IMR-90 (cell line): ENCODE measurements around the gene NFX1. TPM values are rescaled to one million over a fixed set of nuclear protein-coding genes. Genes with fewer than 3 reads are reported as not detected.

Experiments used
- ATAC-seq: fragments of 200-7000 bp; cut with Tn5 transposase; 2 replicates; pipeline ENCODE4 v1.9.1; 2020; ENCODE audit warnings: low read depth, mild to moderate bottlenecking, moderate library complexity
- BruUV-seq: library from RNA; stranded (reverse); fragments of 400-500 nt; replicated peaks from 2 replicates; lab custom pipeline; 2021; lab: Mats Ljungman, UMichigan
- CTCF ChIA-PET: fragments of 300-600 bp; formaldehyde crosslinking; extraction: SDS; loops from one replicate; lab custom pipeline; 2021; ENCODE audit warnings: antibody characterized with exemption; lab: Yijun Ruan, JAX
- POLR2A ChIA-PET: fragments of 300-600 bp; sonication (Branson Sonifier 250); formaldehyde crosslinking; loops from one replicate; lab custom pipeline; 2022; ENCODE audit warnings: antibody characterized with exemption; ENCODE audit not compliant: unreplicated experiment; lab: Charles Lee
- DNase-seq: peaks from one replicate; pipeline ENCODE4 v3.0.0; 2013
- H2AFZ ChIP-seq: replicated peaks from 2 replicates; pipeline ENCODE3; 2013; ENCODE audit warnings: low read length, mild to moderate bottlenecking; ENCODE audit not compliant: poor library complexity
- H2AK5ac ChIP-seq: 2 replicates; pipeline ENCODE4 v1.6.1; 2013; ENCODE audit warnings: low read depth, low read length, inconsistent platforms
- H2AK9ac ChIP-seq: replicated peaks from 2 replicates; pipeline ENCODE3; 2013; ENCODE audit warnings: mild to moderate bottlenecking, low read depth, low read length, moderate library complexity; ENCODE audit not compliant: poor library complexity
- H2BK120ac ChIP-seq: 2 replicates; pipeline ENCODE4 v1.6.1; 2013; ENCODE audit warnings: low read depth, low read length, inconsistent platforms
- H2BK15ac ChIP-seq: 3 replicates; pipeline ENCODE4 v1.6.1; 2013; ENCODE audit warnings: low read depth, low read length, inconsistent platforms
- H2BK20ac ChIP-seq: 2 replicates; pipeline ENCODE4 v1.6.1; 2013; ENCODE audit warnings: low read depth, mild to moderate bottlenecking, inconsistent platforms, low read length, moderate library complexity
- H2BK5ac ChIP-seq: 2 replicates; pipeline ENCODE4 v1.6.1; 2013; ENCODE audit warnings: mild to moderate bottlenecking, low read depth, low read length, inconsistent platforms; ENCODE audit not compliant: poor library complexity, severe bottlenecking
- H3K14ac ChIP-seq: replicated peaks from 2 replicates; pipeline ENCODE4 v1.6.1; 2013; ENCODE audit warnings: low read depth, low read length, inconsistent platforms
- H3K18ac ChIP-seq: 2 replicates; pipeline ENCODE4 v1.6.1; 2013; ENCODE audit warnings: low read depth, low read length, control low read depth
- H3K23ac ChIP-seq: 2 replicates; pipeline ENCODE4 v1.6.1; 2013; ENCODE audit warnings: low read depth, low read length, inconsistent platforms
- H3K27ac ChIP-seq: 2 replicates; pipeline ENCODE4 v1.5.1; 2013; ENCODE audit warnings: mild to moderate bottlenecking, control low read depth, low read length; ENCODE audit not compliant: insufficient read depth
- H3K27me3 ChIP-seq: 2 replicates; pipeline ENCODE4 v1.6.1; 2013; ENCODE audit warnings: low read length; ENCODE audit not compliant: control insufficient read depth, insufficient read depth
- H3K36me3 ChIP-seq: 2 replicates; pipeline ENCODE4 v1.6.1; 2013; ENCODE audit warnings: low read length, mixed read lengths; ENCODE audit not compliant: control insufficient read depth, insufficient read depth
- H3K4ac ChIP-seq: 2 replicates; pipeline ENCODE4 v1.6.1; 2013; ENCODE audit warnings: low read depth, low read length, inconsistent platforms
- H3K4me1 ChIP-seq: 2 replicates; pipeline ENCODE4 v1.6.1; 2013; ENCODE audit warnings: low read length, mixed read lengths; ENCODE audit not compliant: control insufficient read depth, insufficient read depth
- H3K4me2 ChIP-seq: 2 replicates; pipeline ENCODE4 v1.6.1; 2013; ENCODE audit warnings: low read depth, mild to moderate bottlenecking, control low read depth, low read length, moderate library complexity
- H3K4me3 ChIP-seq: 2 replicates; pipeline ENCODE4 v1.5.1; 2013; ENCODE audit warnings: low read depth, mild to moderate bottlenecking, control low read depth, low read length, moderate library complexity; ENCODE audit not compliant: insufficient read depth
- H3K56ac ChIP-seq: 2 replicates; pipeline ENCODE4 v1.6.1; 2013; ENCODE audit warnings: low read length, inconsistent platforms; ENCODE audit not compliant: insufficient read depth; ENCODE audit errors: extremely low read depth
- H3K79me1 ChIP-seq, 2 experiments: 2 replicates each; pipeline ENCODE4 v1.6.1; 2013; ENCODE audit warnings: low read length in 2 of 2, inconsistent platforms in 1 of 2, low read depth in 1 of 2
- H3K9ac ChIP-seq: 2 replicates; pipeline ENCODE4 v1.6.1; 2013; ENCODE audit warnings: low read depth, low read length, control low read depth
- H3K9me1 ChIP-seq: 2 replicates; pipeline ENCODE4 v1.6.1; 2013; ENCODE audit warnings: low read length, inconsistent platforms; ENCODE audit not compliant: insufficient read depth
- H3K9me3 ChIP-seq: 2 replicates; pipeline ENCODE4 v1.6.1; 2013; ENCODE audit warnings: low read length; ENCODE audit not compliant: control insufficient read depth, insufficient read depth
- H4K20me1 ChIP-seq: 2 replicates; pipeline ENCODE4 v1.6.1; 2013; ENCODE audit warnings: low read length, inconsistent platforms; ENCODE audit not compliant: insufficient read depth
- H4K5ac ChIP-seq: 2 replicates; pipeline ENCODE4 v1.6.1; 2013; ENCODE audit warnings: mild to moderate bottlenecking, low read depth, low read length, control low read depth
- H4K8ac ChIP-seq, 2 experiments: 2 replicates each; pipeline ENCODE4 v1.6.1; 2013; ENCODE audit warnings: low read depth in 2 of 2, low read length in 2 of 2, control low read depth in 1 of 2, inconsistent platforms in 1 of 2
- H4K91ac ChIP-seq: 2 replicates; pipeline ENCODE4 v1.6.1; 2013; ENCODE audit warnings: low read depth, low read length, inconsistent platforms; ENCODE audit not compliant: insufficient read depth
- CEBPB ChIP-seq: IDR thresholded peaks from 2 replicates; pipeline ENCODE4 v1.6.1; 2012; ENCODE audit warnings: low read depth, low read length, improper control_type of control experiment
- RCOR1 ChIP-seq: IDR thresholded peaks from 2 replicates; pipeline ENCODE4 v1.6.1; 2012; ENCODE audit warnings: mild to moderate bottlenecking, low read length, improper control_type of control experiment; ENCODE audit not compliant: insufficient replicate concordance
- WGBS, 2 experiments: methylation state at CpG; one replicate each; pipeline versions ENCODE4 v1.1.5 to v1.1.7; 2013; ENCODE audit warnings: missing lambda C conversion rate in 2 of 2; ENCODE audit not compliant: insufficient read length in 1 of 2; ENCODE audit errors: extremely low coverage in 2 of 2; 5-methylcytosine and 5-hydroxymethylcytosine counted together
- dilution Hi-C: fragments of 300-500 bp; cut with HindIII; formaldehyde crosslinking; loops from one replicate; pipeline ENCODE4 v1.14.3; 2018; ENCODE audit warnings: low sequenced_read_pairs; ENCODE audit not compliant: unreplicated experiment
- in situ Hi-C: fragments of 300-500 bp; cut with MboI; formaldehyde crosslinking; loops from 3 replicates; pipeline ENCODE4 v1.14.3; 2019; ENCODE audit warnings: low sequenced_read_pairs, inconsistent platforms, mixed read lengths
- intact Hi-C: fragments of 100-400 bp; cut with micrococcal nuclease; formaldehyde crosslinking; loops from 2 replicates; pipeline ENCODE4 v1.10.0; 2022
- polyA plus RNA-seq, 3 experiments: library from polyadenylated mRNA; depleted of rRNA; stranded (reverse); fragments of >200 nt; gene quantifications; 2 replicates each; pipeline ENCODE4 v1.2.3, GENCODE V29; 2012; ENCODE audit warnings: low replicate concordance in 1 of 3
- total RNA-seq: library from RNA; depleted of rRNA; stranded (reverse); fragments of >200 nt; gene quantifications from 2 replicates; pipeline ENCODE4 v1.2.3, GENCODE V29; 2012

The NFX1 gene
- total and polyA plus RNA-seq, 2 of the 4 experiments (the other 2 are of a cell fraction), result 27.0 to 36.0 TPM

DNA sequence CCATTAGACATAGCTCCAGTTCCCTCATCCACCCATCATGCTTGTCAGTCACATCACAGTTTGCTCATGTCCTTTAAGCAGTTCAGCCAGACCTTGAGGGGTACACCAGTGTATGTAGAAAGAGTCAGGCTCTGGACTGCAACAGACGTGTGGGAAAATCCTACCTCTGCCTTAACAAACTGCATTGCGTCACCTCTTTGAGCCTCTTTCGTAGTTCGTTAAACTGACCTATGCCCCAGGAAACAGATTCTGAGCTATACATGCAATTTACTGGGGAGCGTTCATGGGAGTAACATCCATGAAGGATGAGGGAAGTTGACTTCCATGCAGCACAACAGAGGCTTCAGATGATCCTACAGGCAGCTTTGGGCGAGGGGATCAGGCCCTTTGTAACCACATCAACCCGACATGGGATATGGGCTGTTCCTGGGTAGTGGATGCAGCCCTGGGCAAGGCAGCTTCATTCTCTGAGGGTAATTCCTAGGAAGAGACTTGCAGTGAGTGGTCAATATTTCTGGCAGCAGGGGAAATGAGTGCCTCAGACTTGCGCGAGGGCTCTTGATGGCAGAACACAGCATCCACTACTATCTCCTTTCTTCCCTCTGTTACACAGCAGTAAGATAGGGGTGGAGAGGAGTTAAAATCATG, 46.1 kb upstream of the NFX1 start:
- Histone ChIP-seq H3K9me1 (peaks cover 15% of the 10 kb centered on the region; the same call in 1 of the 2 replicates), H3K9me3 (no peaks in the 10 kb centered on the region), H2AFZ (peak overlapping the region; percentile 27), H2AK9ac (no peak overlapping the region), H3K23ac (no peak overlapping the region), H3K4me3 (no peak overlapping the region), H3K79me1 (no peaks in the 10 kb centered on the region), H3K27ac (no peak overlapping the region), H2BK5ac (no peak overlapping the region), H2BK15ac (no peak overlapping the region), H3K4me2 (no peak overlapping the region), H2AK5ac (no peak overlapping the region; the same call in 1 of the 2 replicates), H4K91ac (no peak overlapping the region), H3K9ac (no peak overlapping the region), H2BK120ac (no peak overlapping the region), H3K18ac (no peak overlapping the region), H3K4ac (no peak overlapping the region), H2BK20ac (no peak overlapping the region), H3K14ac (no peak overlapping the region), H3K4me1 (peaks cover 4% of the 10 kb centered on the region; the same call in 1 of the 2 replicates), H4K20me1 (no peaks in the 10 kb centered on the region), H3K27me3 (no peaks in the 10 kb centered on the region), H3K36me3 (no peaks in the 10 kb centered on the region), H4K8ac (no peak overlapping the region), H3K56ac (no peak overlapping the region), H4K5ac (no peak overlapping the region)
- TF ChIP-seq CEBPB (peak; percentile 59; the same call in 1 of the 2 replicates), RCOR1 (no peak)
- no peak for ATAC-seq
- no peak for DNase-seq
- 100% methylated on average over 1 of the region's 9 CpGs; no CpG with 5 or more reads in 1 of the 2 experiments for WGBS, 2 experiments
- in situ Hi-C loops, result no loop called here
- intact Hi-C loops, result no loop called here
- CTCF ChIA-PET, result no interaction called here
- dilution Hi-C loops, result no loop called here
- POLR2A ChIA-PET, result no interaction called here
- no TSS peak for BruUV-seq
